ENCODE data around the gene MGAT5. TPM values are rescaled to one million over a fixed set of nuclear protein-coding genes. Genes with fewer than 3 reads are reported as not detected.

MGAT5 gene
- total and polyA plus RNA-seq, 4 donors, result 3.6 to 53.7 (median 31.3) TPM

GRCh38 chr2:134338208-134338607, 84.3 kb downstream of the MGAT5 start:
- ATAC-seq (ENCODE audit: insufficient read depth, low FRiP score), result peak; percentile 53
- peaks cover 0 to 7% (median 1%) of the 10 kb centered on the region in 4 donors for H3K36me3 ChIP-seq (ENCODE audit: control insufficient read depth in 4 of 4, insufficient read depth in 4 of 4, low read length in 4 of 4)
- no peak for DNase-seq
- H3K27me3 ChIP-seq (ENCODE audit: control insufficient read depth in 3 of 3, insufficient read depth in 3 of 3, low read length in 2 of 3), result no peaks in the 10 kb centered on the region
- no peaks in the 10 kb centered on the region for H3K9me3 ChIP-seq (ENCODE audit: control insufficient read depth in 4 of 4, insufficient read depth in 3 of 4, low read length in 3 of 4)
- no peak for TF ChIP-seq CTCF (IDR thresholded peaks at IDR 0.05; ENCODE audit: control extremely low read depth, extremely low read depth)
- peaks cover 0 to 16% (median 0%) of the 10 kb centered on the region in 5 donors for H3K4me1 ChIP-seq (ENCODE audit: control insufficient read depth in 5 of 5, insufficient read depth in 5 of 5, low read length in 5 of 5)
- 85% methylated on average over 8 of the region's 8 CpGs for WGBS, 2 donors
- no peak overlapping the region for H3K9ac ChIP-seq (ENCODE audit: insufficient read depth in 1 of 2, low read length in 2 of 2)
- no peak overlapping the region for H3K27ac ChIP-seq (ENCODE audit: low read depth in 1 of 2, low read length in 1 of 2)
- H3K4me3 ChIP-seq, result no peak overlapping the region

DNA sequence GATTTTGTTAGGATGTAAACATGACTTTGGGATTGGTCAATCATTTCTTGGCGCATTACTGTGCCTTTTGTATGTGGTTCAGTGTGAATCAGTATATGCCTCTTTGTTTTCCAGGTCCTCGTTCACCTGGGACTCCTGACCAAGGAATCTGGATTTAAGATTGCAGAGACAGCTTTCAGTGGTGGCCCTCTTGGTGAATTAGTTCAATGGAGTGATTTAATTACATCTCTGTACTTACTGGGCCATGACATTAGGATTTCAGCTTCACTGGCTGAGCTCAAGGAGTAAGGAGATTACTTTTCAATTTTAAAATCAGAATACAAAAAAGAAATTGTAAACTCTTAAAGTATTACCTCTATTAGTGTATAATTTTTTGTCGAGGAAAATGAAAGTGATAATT, 87.6 kb downstream of the MGAT5 start:
- TF ChIP-seq CTCF (IDR thresholded peaks at IDR 0.05; ENCODE audit: control extremely low read depth, extremely low read depth), result no peak
- no peak for ATAC-seq (ENCODE audit: insufficient read depth, low FRiP score)
- H3K27ac ChIP-seq (ENCODE audit: low read depth in 1 of 2, low read length in 1 of 2), result no peak overlapping the region
- H3K9ac ChIP-seq (ENCODE audit: insufficient read depth in 1 of 2, low read length in 2 of 2), result no peak overlapping the region
- peaks cover 0 to 7% (median 1%) of the 10 kb centered on the region in 4 donors for H3K36me3 ChIP-seq (ENCODE audit: control insufficient read depth in 4 of 4, insufficient read depth in 4 of 4, low read length in 4 of 4)
- no peak overlapping the region for H3K4me3 ChIP-seq
- WGBS, 2 donors, result 69 to 75% methylated on average over 3 of the region's 3 CpGs
- H3K9me3 ChIP-seq (ENCODE audit: control insufficient read depth in 4 of 4, insufficient read depth in 3 of 4, low read length in 3 of 4), result no peaks in the 10 kb centered on the region
- DNase-seq, result no peak
- H3K27me3 ChIP-seq (ENCODE audit: control insufficient read depth in 3 of 3, insufficient read depth in 3 of 3, low read length in 2 of 3), result no peaks in the 10 kb centered on the region
- H3K4me1 ChIP-seq (ENCODE audit: control insufficient read depth in 5 of 5, insufficient read depth in 5 of 5, low read length in 5 of 5), result peaks cover 0 to 3% (median 0%) of the 10 kb centered on the region in 5 donors

- no peak for TF ChIP-seq CTCF (IDR thresholded peaks at IDR 0.05; ENCODE audit: control extremely low read depth, extremely low read depth)
- WGBS, 2 donors, result 95 to 97% methylated on average over 9 of the region's 9 CpGs
- H3K36me3 ChIP-seq (ENCODE audit: control insufficient read depth in 4 of 4, insufficient read depth in 4 of 4, low read length in 4 of 4), result peaks cover 0 to 12% (median under 1%) of the 10 kb centered on the region in 4 donors
- ATAC-seq (ENCODE audit: insufficient read depth, low FRiP score) (no peak), DNase-seq (no peak)
- H3K9me3 ChIP-seq (ENCODE audit: control insufficient read depth in 4 of 4, insufficient read depth in 3 of 4, low read length in 3 of 4), result no peaks in the 10 kb centered on the region
- H3K4me1 ChIP-seq (ENCODE audit: control insufficient read depth in 5 of 5, insufficient read depth in 5 of 5, low read length in 5 of 5), result no peaks in the 10 kb centered on the region
- no peak overlapping the region for H3K27ac ChIP-seq (ENCODE audit: low read depth in 1 of 2, low read length in 1 of 2)
- no peaks in the 10 kb centered on the region for H3K27me3 ChIP-seq (ENCODE audit: control insufficient read depth in 3 of 3, insufficient read depth in 3 of 3, low read length in 2 of 3)
- H3K4me3 ChIP-seq, result no peak overlapping the region
- no peak overlapping the region for H3K9ac ChIP-seq (ENCODE audit: insufficient read depth in 1 of 2, low read length in 2 of 2)
Observed at GRCh38 chr2:134344954-134345697, 91.3 kb downstream of the MGAT5 start.
